NCI-H510A (cell line): Measurements from ENCODE around the gene GRAPL.
"Not testable (repeated sequence)": the region's sequence is repeated elsewhere in the genome, so short reads cannot be mapped to it uniquely, and the experiment has no call there.

ENCODE experiments used
- DNase-seq: peaks from one replicate; lab custom pipeline; 2025; lab: John Stamatoyannopoulos, UW

Gene GRAPL

DNA sequence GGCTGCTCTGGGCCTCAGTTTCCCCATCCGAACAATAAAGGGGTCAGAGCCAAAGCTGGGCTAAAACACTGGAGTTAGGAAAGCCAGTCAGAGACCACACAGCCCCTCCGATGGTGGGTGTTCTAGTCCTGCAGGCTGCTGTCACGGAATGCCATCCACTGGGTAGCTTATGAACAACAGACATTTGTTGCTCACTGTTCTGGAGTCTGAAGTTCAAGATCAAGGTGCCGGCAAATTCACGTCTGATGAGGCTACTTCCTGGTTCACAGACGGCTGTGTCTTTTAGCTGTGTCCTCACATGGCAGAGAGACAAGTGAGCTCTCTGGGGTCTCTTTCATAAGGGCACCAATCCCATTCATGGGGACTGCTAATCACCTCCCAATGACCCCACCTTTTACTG, 9.2 kb downstream of the GRAPL start:
- not testable (repeated sequence) for DNase-seq

DNA sequence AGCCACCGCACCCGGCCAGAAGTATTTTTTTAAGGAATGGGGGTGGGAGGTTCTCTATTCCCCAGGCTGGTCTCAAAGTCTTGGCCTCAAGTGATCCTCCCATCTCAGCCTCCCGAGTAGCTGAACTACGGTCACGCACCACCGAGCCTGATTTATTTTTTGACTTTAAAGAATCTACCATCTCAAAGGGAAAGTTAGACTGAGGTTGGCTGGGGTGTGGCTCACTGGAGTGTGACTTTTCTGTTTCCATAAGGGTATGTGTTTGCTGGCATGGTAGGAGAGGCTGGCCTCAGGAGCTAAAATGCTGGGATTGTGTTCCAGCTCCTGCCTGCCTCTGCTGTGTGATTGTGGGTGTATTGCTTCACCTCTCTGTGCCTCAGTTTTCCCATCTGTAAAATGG, 10.6 kb downstream of the GRAPL start:
- not testable (repeated sequence) for DNase-seq

DNA sequence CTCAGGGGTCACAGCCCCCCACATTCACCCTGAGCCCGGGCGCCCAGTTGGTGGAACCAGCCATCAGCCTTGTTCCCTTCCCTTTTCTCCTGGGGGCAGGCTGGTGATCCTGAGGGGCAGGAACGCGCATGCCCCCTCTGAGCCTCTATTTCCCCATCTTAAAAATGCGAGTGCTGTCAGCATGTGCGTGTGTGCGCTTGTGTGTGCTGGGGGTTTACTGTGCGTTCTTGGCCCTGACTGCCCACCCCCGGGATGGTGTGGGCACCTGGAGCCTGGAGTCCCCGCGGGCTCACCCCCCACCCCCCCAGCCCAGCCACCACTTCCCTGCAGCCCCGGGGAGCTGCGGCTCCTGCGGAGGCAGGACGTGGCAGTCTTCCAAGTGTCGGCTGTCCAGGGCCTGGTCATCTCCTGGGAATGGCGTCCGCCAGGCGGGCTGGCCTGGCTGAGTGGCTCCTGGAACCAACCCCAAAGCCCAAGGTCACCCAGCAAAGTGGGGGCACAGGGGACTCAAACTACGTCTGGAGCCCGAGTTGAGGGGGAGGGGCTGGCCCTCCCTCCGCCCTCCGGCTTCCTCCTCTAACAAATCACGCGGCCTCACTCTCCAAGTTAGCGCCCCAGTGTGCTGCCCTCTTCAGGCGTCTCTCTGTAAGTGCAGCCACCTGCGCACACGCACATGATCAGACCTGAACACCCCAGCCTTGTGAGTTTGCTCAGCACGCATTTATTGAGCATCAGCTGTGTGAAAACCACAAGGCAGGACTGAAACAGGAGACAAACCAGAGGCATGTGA, 14.2 kb downstream of the GRAPL start:
- not testable (repeated sequence) for DNase-seq

DNA sequence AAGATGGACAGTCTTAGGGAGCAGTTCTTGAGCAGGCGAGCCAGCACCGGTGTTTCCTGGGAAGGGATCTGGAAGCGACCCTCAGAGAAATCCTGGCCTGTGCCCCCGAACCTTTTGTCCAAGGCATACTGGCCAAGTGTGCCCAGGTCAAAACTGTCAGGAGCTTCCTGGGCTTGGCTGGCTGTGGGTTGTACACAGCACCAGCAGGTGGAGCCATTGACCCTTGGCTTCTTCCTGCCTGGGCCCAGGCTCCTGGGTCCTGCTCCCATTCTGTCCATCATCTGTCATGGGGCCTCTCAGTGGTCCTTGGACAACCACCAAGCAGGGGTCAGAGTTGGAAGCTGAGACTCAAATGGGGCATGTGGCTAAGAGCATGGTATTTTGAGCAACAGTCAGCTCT, 15.0 kb downstream of the GRAPL start:
- DNase-seq, result not testable (repeated sequence)

DNA sequence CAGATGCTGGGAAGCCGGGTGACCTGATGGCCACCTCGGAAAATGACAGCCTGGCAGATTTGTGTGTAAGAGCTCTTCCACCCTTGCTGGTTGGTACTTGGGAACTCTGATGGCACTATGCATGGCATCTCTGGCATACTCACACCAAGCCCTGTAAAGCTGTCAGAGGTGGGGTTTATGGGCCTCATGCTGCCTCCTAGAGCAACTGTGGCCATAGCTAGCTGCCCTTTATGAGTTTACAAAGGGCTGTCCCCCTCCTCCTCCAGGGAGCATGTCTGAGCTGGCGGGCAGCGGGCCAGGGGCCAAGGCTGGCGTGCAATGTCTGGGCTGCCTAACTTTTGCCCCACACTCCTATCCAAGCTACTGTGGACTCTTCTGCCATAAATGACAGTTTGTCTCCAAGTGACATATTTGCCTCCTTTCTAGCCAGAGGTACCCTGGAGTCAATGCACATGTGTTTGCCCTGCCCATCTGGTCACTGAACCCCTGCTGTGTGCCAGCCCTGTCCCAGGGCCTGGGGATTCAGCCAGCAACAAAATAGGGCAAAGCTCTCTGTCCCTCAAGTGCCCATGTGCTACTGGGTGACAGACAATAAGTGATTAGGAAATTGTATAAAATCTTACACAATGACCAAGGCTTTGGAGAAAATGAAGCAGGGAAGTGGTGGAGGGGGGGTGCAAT, 15.8 kb downstream of the GRAPL start:
- not testable (repeated sequence) for DNase-seq

DNA sequence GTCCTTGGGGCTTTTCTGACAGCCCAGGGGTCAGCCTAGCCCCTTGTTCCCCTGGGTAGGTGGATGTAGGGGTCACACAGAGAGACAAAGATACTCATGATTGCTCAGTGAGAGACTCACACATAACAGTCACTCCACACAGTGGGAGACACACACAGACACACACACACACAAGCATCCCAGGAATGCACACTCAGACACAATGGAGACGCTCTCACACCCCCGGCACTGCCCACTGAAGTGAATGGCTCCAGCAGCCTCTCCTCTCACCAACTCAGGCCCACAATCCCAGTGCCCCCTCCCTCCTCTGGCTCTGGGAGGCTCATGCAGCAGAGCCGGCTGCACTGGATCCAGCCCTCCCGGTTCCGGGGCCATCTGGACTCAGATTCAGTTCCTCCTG, 17.0 kb downstream of the GRAPL start:
- not testable (repeated sequence) for DNase-seq

DNA sequence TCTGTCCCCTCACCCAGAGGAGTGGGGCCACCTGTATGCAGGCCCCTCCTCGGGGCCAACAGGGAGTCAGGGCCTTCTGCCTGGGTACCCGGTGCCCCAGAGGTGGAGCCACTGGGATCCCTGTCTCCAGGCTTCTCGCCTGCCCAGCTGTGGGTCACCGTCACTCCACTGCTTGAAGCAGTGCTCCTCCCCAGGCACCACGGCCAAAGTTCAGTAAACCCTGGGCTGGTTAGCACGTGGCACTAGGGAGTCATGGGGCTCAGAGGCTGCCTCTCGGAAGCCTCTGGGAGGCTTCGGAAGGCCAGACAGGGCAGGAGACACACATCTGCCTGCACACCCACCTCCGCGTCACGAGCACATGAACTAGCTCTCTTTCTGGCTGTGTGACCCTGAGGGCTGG, 18.1 kb downstream of the GRAPL start:
- not testable (repeated sequence) for DNase-seq

DNA sequence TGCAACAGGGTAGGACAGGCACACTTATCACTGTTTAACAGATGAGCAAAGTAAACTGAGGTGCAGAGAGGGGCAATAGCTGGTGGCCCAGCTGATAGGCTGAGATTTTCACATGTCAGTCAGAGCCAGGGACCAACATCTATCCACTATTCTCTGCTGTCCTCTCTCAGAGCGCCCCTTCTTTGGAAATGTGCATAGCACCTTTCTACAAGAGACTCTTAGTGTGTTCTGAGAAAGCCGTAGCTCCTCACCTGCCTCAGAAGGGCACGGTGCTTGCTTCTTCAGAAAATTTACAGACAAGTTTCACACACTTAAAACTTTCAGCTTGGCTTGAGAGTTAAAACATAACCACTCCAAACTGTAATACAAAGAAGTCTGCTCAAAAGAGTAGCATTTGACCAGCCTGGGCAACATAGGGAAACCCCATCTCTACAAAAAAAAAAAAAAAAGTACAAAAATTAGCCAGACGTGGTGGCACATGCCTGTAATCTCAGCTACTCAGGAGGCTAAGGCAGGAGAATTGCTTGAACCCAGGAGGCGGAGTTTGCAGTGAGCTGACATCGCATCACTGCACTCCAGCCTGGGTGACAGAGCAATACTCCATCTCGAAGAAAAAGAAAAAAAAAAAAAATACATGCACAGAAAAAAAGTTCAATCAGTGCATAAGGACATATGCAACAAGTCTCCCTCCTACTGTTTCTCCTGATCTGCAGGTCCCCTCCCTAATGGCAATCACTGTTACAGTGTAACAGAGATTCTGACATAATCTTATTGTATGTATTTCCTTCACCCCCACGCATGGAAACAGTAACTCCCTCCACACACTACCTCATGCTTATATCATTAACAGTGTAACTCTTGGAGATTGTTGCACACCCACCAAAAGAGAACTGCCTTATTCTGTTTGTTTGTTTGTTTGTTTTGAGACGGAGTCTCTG, 23.6 kb downstream of the GRAPL start:
- DNase-seq, result not testable (repeated sequence)

DNA sequence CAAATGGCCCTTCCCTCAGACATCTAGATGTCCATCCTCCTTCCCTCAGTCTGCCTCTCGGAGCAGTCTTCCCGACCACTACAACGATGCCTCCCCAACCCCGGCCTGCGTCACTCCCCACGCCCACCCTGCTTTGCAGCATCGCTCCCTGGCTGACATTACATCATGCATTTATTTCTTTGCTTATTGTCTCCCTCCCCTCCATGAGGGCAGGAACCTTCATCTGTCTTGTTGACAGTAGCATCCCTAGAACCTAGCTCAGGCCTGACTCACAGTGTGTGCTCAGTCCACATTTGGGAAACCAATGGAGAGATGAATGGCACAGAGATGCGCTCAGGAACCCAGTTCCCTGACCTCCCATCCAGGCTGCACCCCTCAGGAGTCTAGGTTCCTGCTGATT, 30.2 kb downstream of the GRAPL start:
- not testable (repeated sequence) for DNase-seq

DNA sequence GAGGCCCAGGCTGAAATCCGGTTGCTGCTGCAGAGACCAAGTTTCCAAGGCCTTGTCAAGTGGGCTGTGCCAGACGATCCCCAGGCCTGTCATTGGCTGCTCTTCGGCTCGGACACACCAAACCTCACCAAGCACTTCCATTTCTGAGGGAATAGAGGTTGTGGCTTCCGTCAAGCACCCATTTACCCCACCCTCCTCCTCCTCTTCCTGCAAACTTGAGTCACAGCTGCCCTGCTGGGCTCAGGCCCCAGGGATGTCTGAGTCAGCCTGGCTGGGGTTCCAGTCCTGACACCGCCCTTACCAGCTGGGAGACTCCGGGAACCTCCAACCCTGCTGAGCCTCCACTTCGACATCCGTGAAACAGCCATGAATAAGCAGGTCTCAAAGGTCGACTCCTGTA, 31.1 kb downstream of the GRAPL start:
- DNase-seq, result not testable (repeated sequence)

DNA sequence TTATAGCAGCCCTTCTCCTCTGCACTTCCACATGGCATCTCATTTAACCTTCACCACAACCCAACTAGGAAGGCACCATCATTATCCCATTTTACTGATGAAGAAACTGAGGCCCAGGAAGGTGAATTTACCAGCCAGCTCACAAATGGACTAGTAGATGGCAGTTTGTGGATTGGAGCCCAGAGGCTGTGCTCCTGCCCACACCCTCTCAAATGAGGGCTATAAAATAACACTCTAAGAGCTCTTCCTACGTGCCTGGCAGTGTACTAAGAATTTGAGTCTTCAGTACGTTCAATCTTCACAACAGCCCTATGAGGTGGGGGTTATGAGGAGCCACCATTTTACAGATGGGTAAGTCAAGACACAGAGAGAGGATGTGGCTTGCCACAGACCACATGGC, 31.5 kb downstream of the GRAPL start:
- not testable (repeated sequence) for DNase-seq

DNA sequence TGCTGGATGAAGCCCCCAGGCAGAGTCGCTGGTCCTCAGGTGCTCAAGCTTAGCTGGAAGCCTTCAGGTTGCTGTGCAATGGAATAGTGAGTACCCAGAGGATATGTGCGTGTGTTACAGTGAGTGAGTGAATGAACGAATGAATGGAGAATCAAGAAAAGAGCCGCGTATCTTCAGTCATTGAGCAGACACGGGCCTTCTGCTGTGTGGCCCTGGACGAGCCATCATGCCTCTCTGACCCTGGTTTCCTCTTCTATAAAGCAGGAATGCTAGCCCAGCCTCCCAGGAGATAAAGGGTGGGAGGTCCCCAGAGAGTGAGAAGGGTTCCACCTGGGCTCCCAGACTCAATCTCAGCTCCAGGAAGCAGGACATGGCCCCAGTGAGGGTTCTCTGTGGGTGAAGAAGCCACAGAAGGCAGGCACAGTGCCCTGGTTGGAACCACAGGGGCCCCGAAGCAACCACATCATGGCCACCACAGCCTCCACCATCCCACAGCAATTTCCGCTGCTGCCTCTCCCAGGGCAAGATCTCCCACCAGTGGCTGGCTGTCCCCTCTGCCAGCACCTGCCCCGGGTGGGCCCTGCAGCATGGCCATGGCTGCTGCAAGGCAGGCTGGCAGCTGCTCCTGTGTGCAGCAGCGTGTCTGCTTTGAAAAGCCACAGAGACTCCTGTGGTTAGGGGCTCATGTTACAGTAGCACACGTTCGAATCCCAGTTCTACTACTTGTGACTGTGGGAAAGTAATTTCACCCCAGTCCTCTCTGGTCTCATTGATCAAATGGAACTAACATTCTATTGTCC, 34.1 kb downstream of the GRAPL start:
- DNase-seq, result not testable (repeated sequence)

DNA sequence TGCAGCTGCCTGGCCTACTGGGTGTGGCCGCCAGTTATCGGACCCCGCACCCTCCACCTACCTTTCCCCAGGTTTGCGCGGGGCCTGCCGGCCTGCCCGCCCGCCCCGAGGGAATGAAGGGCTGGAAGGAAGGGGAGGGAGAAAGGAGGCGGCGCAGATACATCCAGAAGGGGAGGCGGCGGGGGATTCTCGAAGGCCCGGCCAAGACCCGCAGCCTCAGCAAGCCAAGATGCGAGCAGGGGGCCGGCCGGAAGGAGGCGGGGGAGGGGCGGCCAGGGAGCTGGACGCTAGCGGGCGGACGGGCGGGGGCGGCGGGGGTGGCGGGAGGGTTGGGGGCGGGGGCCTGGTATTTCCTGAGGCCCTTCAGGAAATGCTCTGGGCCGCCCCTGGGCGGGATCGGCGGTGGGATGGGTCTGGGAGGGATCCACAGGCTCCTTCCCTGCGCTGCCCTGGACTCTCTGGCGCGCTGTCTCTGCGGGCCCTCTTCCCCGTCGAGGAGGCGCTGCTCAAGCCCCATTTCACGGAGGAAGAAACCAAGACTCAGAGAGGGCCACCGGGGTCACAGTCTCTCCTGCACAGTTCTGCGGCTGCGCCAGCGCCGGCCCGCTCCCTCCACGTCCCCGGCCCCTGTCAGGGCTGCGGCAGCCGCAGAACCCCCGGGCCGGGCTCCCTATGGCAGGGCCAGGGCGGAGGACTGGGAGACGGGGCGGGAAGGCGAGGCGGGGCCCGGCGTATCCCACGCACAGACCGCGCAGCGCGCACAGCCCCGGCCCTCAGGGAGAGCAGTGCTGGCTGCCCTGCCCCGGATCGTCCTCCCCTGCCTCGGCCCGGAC, 35.2 kb downstream of the GRAPL start:
- DNase-seq, result not testable (repeated sequence)

DNA sequence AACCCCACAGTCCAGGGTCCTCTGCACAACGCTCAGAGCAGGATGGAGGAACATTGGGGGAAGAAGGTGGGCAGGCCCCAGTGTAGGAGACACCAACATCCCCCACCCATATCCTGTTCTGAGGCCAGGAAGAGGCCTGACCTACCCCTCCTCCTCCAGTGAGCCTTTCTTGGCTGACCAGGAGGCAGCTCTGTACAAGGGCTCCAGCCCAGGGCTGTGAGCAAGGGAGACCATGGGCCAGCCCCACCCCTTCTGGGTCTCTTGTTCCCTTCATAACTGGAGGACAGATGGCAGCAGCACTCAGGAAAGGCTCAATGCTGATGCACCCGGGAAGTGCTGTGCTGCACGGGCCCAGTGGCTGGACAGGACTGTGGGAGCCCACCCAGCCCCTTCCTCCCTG, 47.0 kb downstream of the GRAPL start:
- DNase-seq, result not testable (repeated sequence)

DNA sequence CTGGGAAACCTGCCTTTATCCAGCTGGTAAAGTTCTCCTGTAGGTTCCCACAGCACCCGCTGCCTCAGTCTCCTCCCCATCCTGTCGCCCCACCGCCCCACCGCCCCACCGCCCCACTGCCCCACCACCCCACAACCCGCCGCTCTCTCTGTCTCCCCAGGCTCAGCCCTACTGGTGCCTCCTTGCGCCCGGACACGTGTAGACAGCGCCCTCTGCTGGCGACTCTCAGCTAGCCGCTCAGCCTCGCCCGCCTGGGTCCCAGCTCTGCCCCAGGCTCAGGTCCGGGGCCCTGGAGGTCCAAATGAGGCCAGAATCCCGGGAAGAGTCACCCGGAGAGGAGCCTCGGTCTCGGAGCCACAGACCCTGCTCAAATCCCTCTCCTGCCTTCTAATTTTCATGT, 48.0 kb downstream of the GRAPL start:
- DNase-seq, result not testable (repeated sequence)

DNA sequence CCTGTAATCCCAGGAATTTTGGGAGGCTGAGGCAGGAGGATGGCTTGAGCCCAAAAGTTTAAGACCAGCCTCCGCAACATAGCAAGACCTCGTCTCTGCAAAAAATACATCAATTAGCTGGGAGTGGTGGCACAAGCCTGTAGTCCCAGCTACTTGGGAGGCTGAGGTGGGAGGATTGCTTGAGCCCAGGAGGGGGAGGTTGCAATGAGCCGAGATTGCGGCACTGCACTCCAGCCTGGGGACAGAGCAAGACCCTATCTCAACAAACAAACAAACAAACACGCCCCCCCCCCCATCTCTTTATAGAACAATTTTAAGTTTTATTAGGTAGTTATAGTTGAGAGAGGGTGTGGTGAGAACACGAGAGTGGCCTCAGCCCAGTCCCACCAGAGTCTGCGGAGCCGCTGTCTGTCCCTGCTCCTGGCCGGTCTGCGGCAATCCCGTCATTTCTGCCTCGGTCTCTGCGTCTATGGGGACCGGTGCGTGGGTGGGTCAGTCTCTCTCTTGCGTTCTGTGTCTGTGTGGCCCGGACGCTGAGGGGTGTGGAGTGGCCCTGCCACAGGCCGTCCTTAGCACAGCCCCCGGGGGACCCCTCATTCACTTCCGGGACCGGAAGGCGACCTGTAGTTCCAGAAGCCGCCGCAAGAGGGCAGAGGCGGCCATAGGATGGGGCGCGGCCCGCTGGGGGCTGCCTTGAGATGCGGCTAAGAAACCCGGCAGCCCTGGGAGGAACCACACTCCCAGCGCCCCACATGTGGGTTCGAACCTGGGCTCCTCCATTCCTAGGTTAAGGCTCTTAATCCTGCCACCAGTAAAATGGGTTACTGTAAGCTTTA, 53.9 kb downstream of the GRAPL start:
- not testable (repeated sequence) for DNase-seq

DNA sequence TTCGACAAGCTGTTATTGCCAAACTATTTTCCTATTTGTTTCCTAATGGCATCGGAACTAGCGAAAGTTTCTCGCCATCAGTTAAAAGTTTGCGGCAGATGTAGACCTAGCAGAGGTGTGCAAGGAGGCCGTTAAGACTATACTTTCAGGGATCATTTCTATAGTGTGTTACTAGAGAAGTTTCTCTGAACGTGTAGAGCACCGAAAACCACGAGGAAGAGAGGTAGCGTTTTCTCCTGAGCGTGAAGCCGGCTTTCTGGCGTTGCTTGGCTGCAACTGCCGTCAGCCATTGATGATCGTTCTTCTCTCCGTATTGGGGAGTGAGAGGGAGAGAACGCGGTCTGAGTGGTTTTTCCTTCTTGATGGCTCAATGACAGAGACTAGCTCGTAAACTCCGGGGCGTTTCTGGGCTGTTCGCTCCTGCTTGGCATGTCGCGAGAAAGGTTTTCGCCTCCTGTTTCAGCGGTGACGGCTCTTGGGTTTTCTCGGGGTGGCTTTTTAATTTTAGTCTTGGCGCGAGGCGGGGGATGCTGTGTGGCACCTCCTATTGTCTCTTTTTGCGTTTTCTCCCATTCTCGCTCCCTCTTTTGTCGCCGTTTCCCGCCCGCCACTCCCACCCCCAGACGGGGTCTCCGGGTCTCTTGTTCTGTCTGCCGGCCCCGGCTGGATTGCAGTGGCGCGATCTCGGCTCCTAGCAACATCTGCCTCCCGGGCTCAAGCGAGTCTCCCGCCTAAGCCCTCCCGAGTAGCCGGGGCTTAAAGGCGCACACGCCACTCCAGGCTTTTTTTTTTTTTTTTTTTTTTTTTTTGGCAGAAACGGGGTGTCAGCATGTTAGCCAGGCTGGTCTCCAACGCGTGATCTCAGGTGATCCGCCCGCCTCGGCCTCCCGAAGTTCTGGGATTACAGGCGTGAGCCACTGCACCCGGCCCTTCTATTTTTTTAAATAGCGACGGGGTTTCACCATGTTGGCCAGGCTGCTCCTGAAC, 60.8 kb downstream of the GRAPL start:
- DNase-seq, result not testable (repeated sequence)
